HepG2 (cell line): Measurements from ENCODE around the gene SLCO3A1. TPM values are rescaled to one million over a fixed set of nuclear protein-coding genes. Genes with fewer than 3 reads are reported as not detected.

ENCODE experiments used
- ARID2 ChIP-seq: sonication (generic); formaldehyde crosslinking; IDR thresholded peaks from 2 replicates; pipeline ENCODE4 v1.8.1; 2022; ENCODE audit warnings: mild to moderate bottlenecking, missing genetic modification reagents, borderline replicate concordance
- CENPX ChIP-seq: sonication (generic); formaldehyde crosslinking; IDR thresholded peaks from 2 replicates; pipeline ENCODE4 v1.9.0; 2021; ENCODE audit warnings: mild to moderate bottlenecking, missing genetic modification reagents, moderate library complexity
- EEA1 ChIP-seq: sonication (generic); formaldehyde crosslinking; IDR thresholded peaks from 2 replicates; pipeline ENCODE4 v1.5.1; 2020; ENCODE audit warnings: mild to moderate bottlenecking, missing genetic modification reagents, borderline replicate concordance
- FOXO4 ChIP-seq: sonication (generic); formaldehyde crosslinking; conservative IDR thresholded peaks from 2 replicates; pipeline ENCODE4 v1.8.1; 2023; ENCODE audit warnings: missing genetic modification reagents
- KDM6A ChIP-seq: IDR thresholded peaks from 2 replicates; pipeline ENCODE4 v1.6.1; 2016; ENCODE audit warnings: low read depth
- MEF2D ChIP-seq: sonication (generic); formaldehyde crosslinking; IDR thresholded peaks from 2 replicates; pipeline ENCODE4 v1.5.1; 2020; ENCODE audit warnings: mild to moderate bottlenecking, missing genetic modification reagents
- MIER2 ChIP-seq: IDR thresholded peaks from 2 replicates; pipeline ENCODE4 v1.6.1; 2016; ENCODE audit warnings: missing biosample characterization, missing genetic modification reagents
- MXD1 ChIP-seq: sonication (generic); formaldehyde crosslinking; IDR thresholded peaks from 2 replicates; pipeline ENCODE4 v1.4.0; 2020; ENCODE audit warnings: mild to moderate bottlenecking, missing genetic modification reagents
- PAWR ChIP-seq: sonication (generic); formaldehyde crosslinking; IDR thresholded peaks from 2 replicates; pipeline ENCODE4 v1.4.0; 2020; ENCODE audit warnings: missing genetic modification reagents, mild to moderate bottlenecking, borderline replicate concordance
- PAXIP1 ChIP-seq: sonication (generic); formaldehyde crosslinking; conservative IDR thresholded peaks from 2 replicates; pipeline ENCODE4 v1.4.0; 2020; ENCODE audit warnings: mild to moderate bottlenecking, missing genetic modification reagents, moderate library complexity
- PBX2 ChIP-seq: IDR thresholded peaks from 2 replicates; pipeline ENCODE4 v1.6.1; 2016; ENCODE audit warnings: control low read depth
- POLR2AphosphoS2 ChIP-seq: IDR thresholded peaks from 2 replicates; pipeline ENCODE4 v1.6.1; 2011; ENCODE audit warnings: low read depth, low read length, improper control_type of control experiment
- SNAPC5 ChIP-seq: sonication (generic); formaldehyde crosslinking; IDR thresholded peaks from 2 replicates; pipeline ENCODE4 v1.8.1; 2023; ENCODE audit warnings: mild to moderate bottlenecking, missing genetic modification reagents, borderline replicate concordance
- TOPORS ChIP-seq: sonication (generic); formaldehyde crosslinking; IDR thresholded peaks from 2 replicates; pipeline ENCODE4 v1.8.0; 2023; ENCODE audit warnings: mild to moderate bottlenecking, missing genetic modification reagents
- YY1 ChIP-seq: IDR thresholded peaks from 2 replicates; pipeline ENCODE4 v1.6.1; 2011; ENCODE audit warnings: low read length, low read depth, moderate library complexity, mild to moderate bottlenecking; ENCODE audit not compliant: insufficient read depth, insufficient replicate concordance
- ZNF296 ChIP-seq: sonication (generic); formaldehyde crosslinking; conservative IDR thresholded peaks from 2 replicates; pipeline ENCODE4 v1.5.0; 2020; ENCODE audit warnings: mild to moderate bottlenecking, missing genetic modification reagents
- ZNF382 ChIP-seq: sonication (generic); formaldehyde crosslinking; IDR thresholded peaks from 2 replicates; pipeline ENCODE4 v1.5.0; 2020; ENCODE audit warnings: missing genetic modification reagents, mild to moderate bottlenecking, borderline replicate concordance
- ZNF451 ChIP-seq: sonication (generic); formaldehyde crosslinking; IDR thresholded peaks from 2 replicates; pipeline ENCODE4 v1.5.0; 2020; ENCODE audit warnings: mild to moderate bottlenecking, missing genetic modification reagents
- ZNF512 ChIP-seq: sonication (generic); formaldehyde crosslinking; IDR thresholded peaks from 2 replicates; pipeline ENCODE4 v1.4.0; 2020; ENCODE audit warnings: mild to moderate bottlenecking, missing genetic modification reagents
- ZNF547 ChIP-seq: sonication (generic); formaldehyde crosslinking; IDR thresholded peaks from 2 replicates; pipeline ENCODE4 v1.5.1; 2020; ENCODE audit warnings: mild to moderate bottlenecking, missing genetic modification reagents
- ZNF615 ChIP-seq: sonication (generic); formaldehyde crosslinking; IDR thresholded peaks from 2 replicates; pipeline ENCODE4 v1.5.0; 2020; ENCODE audit warnings: mild to moderate bottlenecking, missing genetic modification reagents, borderline replicate concordance
- ZNF703 ChIP-seq: sonication (generic); formaldehyde crosslinking; IDR thresholded peaks from 2 replicates; pipeline ENCODE4 v1.5.1; 2020; ENCODE audit warnings: missing genetic modification reagents, mild to moderate bottlenecking, moderate library complexity, borderline replicate concordance
- ZSCAN12 ChIP-seq: sonication (generic); formaldehyde crosslinking; IDR thresholded peaks from 2 replicates; pipeline ENCODE4 v1.9.0; 2021; ENCODE audit warnings: mild to moderate bottlenecking, missing genetic modification reagents
- polyA plus RNA-seq, 8 experiments: library from polyadenylated mRNA; depleted of rRNA in 3 of 8; stranded (reverse) in 7 of 8; unstranded in 1 of 8; fragments of >200 nt; fragmentation: Illumina TruSeq in 4 of 8; extraction: Trizol in 4 of 8; gene quantifications; 2 replicates each; pipeline versions ENCODE4 v1.2.1 to v1.2.3, GENCODE V29; 2011 to 2016; ENCODE audit warnings: low read depth in 4 of 8, missing spikeins in 1 of 8, mixed read lengths in 1 of 8; ENCODE audit not compliant: insufficient read depth in 1 of 8
- total RNA-seq, 5 experiments: library from RNA; depleted of rRNA; stranded (reverse); fragments of >200 nt; fragmentation: Illumina TruSeq; extraction: Trizol; gene quantifications; 2 replicates each; pipeline ENCODE4 v1.2.3, GENCODE V29; 2016; ENCODE audit warnings: low read depth in 1 of 5

SLCO3A1 gene
- total and polyA plus RNA-seq, 2 of the 13 experiments (the other 11 are each of a cell fraction or from before 2014, with no cell fraction given), result 0.02 TPM; not detected in 1

GRCh38 chr15:92170897-92171296, 317.4 kb downstream of the SLCO3A1 start (continued):
- no peak for TF ChIP-seq PAWR (CRISPR knock-in tag)
- TF ChIP-seq MIER2 (CRISPR knock-in tag), result no peak
- 0 out of 2 replicates have a peak, but pooled peaks have one; percentile 11 for TF ChIP-seq PBX2
- TF ChIP-seq ZNF547 (CRISPR knock-in tag), result no peak
- TF ChIP-seq ZNF382, result no peak
- no peak for TF ChIP-seq MXD1 (CRISPR knock-in tag)
- no peak for TF ChIP-seq EEA1
- no peak for TF ChIP-seq ZNF703 (CRISPR knock-in tag)
- no peak for TF ChIP-seq ZNF512 (CRISPR knock-in tag)
- no peak for TF ChIP-seq ZSCAN12 (CRISPR knock-in tag)
- no peak for TF ChIP-seq SNAPC5 (CRISPR knock-in tag)
- no peak for TF ChIP-seq MEF2D (CRISPR knock-in tag)
- TF ChIP-seq ZNF615 (CRISPR knock-in tag), result no peak
- TF ChIP-seq POLR2AphosphoS2, result no peak
- TF ChIP-seq FOXO4 (CRISPR knock-in tag), result no peak
- no peak for TF ChIP-seq ZNF296
- no peak for TF ChIP-seq CENPX
- TF ChIP-seq ZNF451, result no peak
- no peak for TF ChIP-seq YY1
- no peak for TF ChIP-seq ARID2 (CRISPR knock-in tag)
- TF ChIP-seq PAXIP1 (CRISPR knock-in tag), result peak; percentile 81
- TF ChIP-seq TOPORS (CRISPR knock-in tag), result no peak
- peak; percentile 46; the same call in 1 of the 2 replicates for TF ChIP-seq KDM6A (CRISPR knock-in tag)
